Kidney (tissue), 14 donors: ENCODE data around the gene C19orf38. TPM values are rescaled to one million over a fixed set of nuclear protein-coding genes. Genes with fewer than 3 reads are reported as not detected.

Experiments used
- DNase-seq, 5 donors: peaks; one replicate each; pipeline ENCODE4 v3.0.0-alpha.2; 2013 to 2020
- FAIRE-seq: peaks from 2 replicates; lab custom pipeline; 2012; peaks lifted over from hg19 to GRCh38; lab: Jason Lieb, UNC
- H3K27ac ChIP-seq, 2 donors: one replicate each; pipeline ENCODE4 v1.7.0; 2013; ENCODE audit warnings: low read depth in 2 of 2, low read length in 2 of 2, inconsistent platforms in 1 of 2
- H3K27me3 ChIP-seq: one replicate; pipeline ENCODE4 v1.7.1; 2013; ENCODE audit warnings: low read length, inconsistent platforms; ENCODE audit not compliant: control insufficient read depth, insufficient read depth
- H3K36me3 ChIP-seq, 3 donors: one replicate each; pipeline versions ENCODE4 v1.7.0 to v1.7.1; 2013; ENCODE audit warnings: low read length in 3 of 3, control low read depth in 1 of 3, inconsistent platforms in 1 of 3; ENCODE audit not compliant: insufficient read depth in 3 of 3, control insufficient read depth in 2 of 3
- H3K4me1 ChIP-seq, 3 donors: one replicate each; pipeline versions ENCODE4 v1.7.0 to v1.7.1; 2013; ENCODE audit warnings: low read length in 3 of 3, inconsistent platforms in 1 of 3, low read depth in 1 of 3; ENCODE audit not compliant: control insufficient read depth in 2 of 3, insufficient read depth in 2 of 3
- H3K4me3 ChIP-seq, 3 donors: one replicate each; pipeline versions ENCODE4 v1.7.0 to v1.8.1; 2013; ENCODE audit warnings: low read length in 3 of 3, control low read depth in 1 of 3, inconsistent platforms in 1 of 3
- H3K9ac ChIP-seq, 3 donors: one replicate each; pipeline versions ENCODE4 v1.7.0 to v1.7.1; 2013; ENCODE audit warnings: low read length in 3 of 3, control low read depth in 1 of 3, inconsistent platforms in 1 of 3
- H3K9me3 ChIP-seq, 3 donors: one replicate each; pipeline versions ENCODE4 v1.7.0 to v1.7.1; 2013; ENCODE audit warnings: low read length in 3 of 3, control low read depth in 1 of 3, inconsistent platforms in 1 of 3; ENCODE audit not compliant: control insufficient read depth in 2 of 3, insufficient read depth in 1 of 3
- intact Hi-C: fragments of 100-400 bp; cut with DNase I; formaldehyde crosslinking; loops from one replicate; pipeline ENCODE4 v1.11.1; 2022
- polyA plus RNA-seq: library from polyadenylated mRNA; stranded (reverse); fragments of 350-450 nt; fragmentation: Illumina TruSeq; extraction: RNeasy Lipid Tissue Mini Kit (QIAGEN cat#74804); gene quantifications from one replicate; pipeline ENCODE4 v1.2.3, GENCODE V29; 2014; ENCODE audit warnings: low read depth, low replicate concordance; ENCODE audit not compliant: insufficient read depth
- total RNA-seq: library from RNA; stranded (reverse); fragmentation: NEBNext Ultra II Directional; extraction: Animal tissue kit (Norgen Biotek cat#: 25700); gene quantifications from one replicate; pipeline ENCODE4 v1.2.1, GENCODE V29; 2021
- TF ChIP-seq, protein P1 (sequence below): IDR thresholded peaks from 3 replicates; pipeline ENCODE4 v1.5.1; 2012; ENCODE audit warnings: mild to moderate bottlenecking, moderate library complexity, borderline replicate concordance; ENCODE audit not compliant: insufficient read depth; ENCODE audit errors: extremely low read depth
- donor health status: control.
- donor health status: control.
- donor health status: control.
- donor health status: control.
- donor health status: control.
- donor health status: DM: yes; HTN: yes; CAD: no.
- donor health status: Normal renal cell carcinoma (clear cell type).

Gene C19orf38
- total and polyA plus RNA-seq, 2 donors from 2014 or later, result 2.4 to 3.3 TPM

DNA sequence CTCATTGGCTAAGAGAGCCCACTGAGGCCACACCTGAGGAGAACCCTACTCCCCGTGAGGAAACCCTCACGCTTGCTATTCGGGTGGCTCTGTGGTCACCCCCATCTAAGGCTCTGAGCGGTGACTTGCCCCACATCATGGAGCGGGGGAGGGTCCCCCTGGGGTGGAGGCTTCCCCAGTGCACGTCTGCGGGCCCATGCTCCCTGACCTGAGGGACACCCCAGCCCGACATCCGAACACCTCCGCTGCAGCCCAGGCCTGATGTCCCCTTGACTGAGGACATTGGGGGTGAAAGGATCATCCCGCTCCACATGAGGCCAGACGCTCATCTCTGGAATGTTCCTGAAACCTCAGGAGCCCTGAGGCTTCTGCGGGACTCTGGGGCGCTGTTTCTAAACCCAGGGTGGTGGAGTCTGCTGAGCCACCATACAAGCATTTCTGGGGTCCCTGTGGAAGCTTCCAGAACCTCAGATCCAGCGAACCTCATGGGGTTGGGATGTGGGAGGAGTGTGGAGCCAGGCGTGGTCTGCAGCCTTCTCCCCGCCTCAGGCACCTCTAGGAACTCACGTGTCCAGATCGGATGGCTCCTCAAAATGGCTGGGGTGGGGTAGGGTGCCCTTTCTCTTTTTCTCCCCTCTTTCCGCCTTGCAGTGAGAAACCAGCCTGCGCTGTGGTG, 32.1 kb upstream of the C19orf38 start:
- no peaks in the 10 kb centered on the region for H3K27me3 ChIP-seq
- FAIRE-seq (no peak), DNase-seq (no peak)
- no peak overlapping the region for H3K9ac ChIP-seq
- no peaks in the 10 kb centered on the region for H3K9me3 ChIP-seq
- no peak overlapping the region for H3K27ac ChIP-seq
- no peaks in the 10 kb centered on the region for H3K4me1 ChIP-seq
- intact Hi-C loops, result no loop called here
- peak overlapping the region in 1 of 3 donors; percentile 25 for H3K4me3 ChIP-seq
- TF ChIP-seq, protein P1, sequence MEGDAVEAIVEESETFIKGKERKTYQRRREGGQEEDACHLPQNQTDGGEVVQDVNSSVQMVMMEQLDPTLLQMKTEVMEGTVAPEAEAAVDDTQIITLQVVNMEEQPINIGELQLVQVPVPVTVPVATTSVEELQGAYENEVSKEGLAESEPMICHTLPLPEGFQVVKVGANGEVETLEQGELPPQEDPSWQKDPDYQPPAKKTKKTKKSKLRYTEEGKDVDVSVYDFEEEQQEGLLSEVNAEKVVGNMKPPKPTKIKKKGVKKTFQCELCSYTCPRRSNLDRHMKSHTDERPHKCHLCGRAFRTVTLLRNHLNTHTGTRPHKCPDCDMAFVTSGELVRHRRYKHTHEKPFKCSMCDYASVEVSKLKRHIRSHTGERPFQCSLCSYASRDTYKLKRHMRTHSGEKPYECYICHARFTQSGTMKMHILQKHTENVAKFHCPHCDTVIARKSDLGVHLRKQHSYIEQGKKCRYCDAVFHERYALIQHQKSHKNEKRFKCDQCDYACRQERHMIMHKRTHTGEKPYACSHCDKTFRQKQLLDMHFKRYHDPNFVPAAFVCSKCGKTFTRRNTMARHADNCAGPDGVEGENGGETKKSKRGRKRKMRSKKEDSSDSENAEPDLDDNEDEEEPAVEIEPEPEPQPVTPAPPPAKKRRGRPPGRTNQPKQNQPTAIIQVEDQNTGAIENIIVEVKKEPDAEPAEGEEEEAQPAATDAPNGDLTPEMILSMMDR, result no peak
- peaks cover 2 to 49% (median 28%) of the 10 kb centered on the region in 3 donors for H3K36me3 ChIP-seq

DNA sequence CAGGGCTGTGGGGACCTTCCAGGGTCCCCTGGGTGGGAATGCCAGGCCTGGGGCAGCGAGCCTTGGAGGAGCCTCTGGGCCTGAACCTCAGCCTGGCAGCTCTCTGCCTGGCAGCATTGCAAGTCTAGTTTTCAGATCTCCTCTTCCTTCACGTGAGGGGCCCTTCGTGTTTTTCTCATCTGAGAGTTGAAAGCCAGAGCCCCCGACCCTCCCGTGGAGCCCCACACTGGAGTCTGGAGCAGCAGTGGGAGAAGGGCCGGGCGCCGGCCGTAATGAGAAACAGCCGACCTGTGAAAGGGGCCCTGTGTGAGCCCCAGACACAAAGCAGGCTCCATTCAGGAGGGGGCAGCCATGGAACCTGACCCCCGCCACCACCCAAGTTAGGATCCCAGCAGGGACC, 31.5 kb upstream of the C19orf38 start:
- FAIRE-seq (no peak), DNase-seq (no peak)
- H3K27ac ChIP-seq, result peak overlapping the region in 1 of 2 donors; percentile 77
- no peaks in the 10 kb centered on the region for H3K27me3 ChIP-seq
- H3K36me3 ChIP-seq, result peaks cover 2 to 46% (median 25%) of the 10 kb centered on the region in 3 donors
- intact Hi-C loops, result no loop called here
- TF ChIP-seq, protein P1, result no peak
- no peaks in the 10 kb centered on the region for H3K4me1 ChIP-seq
- H3K9me3 ChIP-seq, result no peaks in the 10 kb centered on the region
- no peak overlapping the region for H3K9ac ChIP-seq
- peak overlapping the region in 1 of 3 donors; percentile 25 for H3K4me3 ChIP-seq

DNA sequence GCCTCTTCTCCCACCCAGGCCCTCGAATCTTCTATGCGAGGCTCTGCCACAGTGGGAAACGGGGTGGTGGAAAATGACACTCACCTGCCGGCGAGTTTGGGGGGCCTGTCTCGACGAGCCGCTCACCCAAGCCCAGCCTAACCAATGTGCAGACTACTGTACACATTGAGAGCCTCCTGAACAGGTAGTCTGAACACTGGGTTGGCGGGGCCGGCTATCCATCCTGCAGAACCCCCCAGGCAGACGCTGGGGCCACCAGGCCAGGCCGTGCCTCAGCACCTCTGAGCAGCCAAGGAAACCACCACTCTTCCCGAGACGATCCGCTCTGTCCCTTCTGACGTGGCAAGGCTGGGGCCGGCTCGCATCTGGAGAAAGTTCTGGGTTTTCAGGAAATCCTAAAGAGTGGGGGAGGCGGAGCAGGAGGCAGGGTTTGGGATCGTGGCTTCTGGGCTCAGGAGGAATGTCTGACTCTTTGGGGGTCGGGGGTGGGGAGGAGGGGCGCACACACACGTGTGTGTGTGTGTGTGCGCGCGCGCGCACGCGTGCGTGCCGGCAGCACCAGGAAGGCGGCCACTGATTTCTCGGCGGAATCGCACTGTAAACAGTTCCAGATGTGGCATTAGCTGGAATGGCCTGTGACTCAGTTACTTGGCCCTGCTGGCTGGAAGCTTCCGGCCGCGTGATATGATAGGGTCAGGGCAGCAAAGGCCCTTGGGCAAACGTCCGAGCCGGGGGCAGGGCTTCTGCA, 30.8 kb upstream of the C19orf38 start:
- TF ChIP-seq, protein P1, result no peak
- Histone ChIP-seq H3K27me3 (no peaks in the 10 kb centered on the region), H3K36me3 (peaks cover 2 to 47% (median 26%) of the 10 kb centered on the region in 3 donors)

More for the DNA sequence above, 30.8 kb upstream of the C19orf38 start:
- H3K9ac ChIP-seq, result peak overlapping the region in 1 of 3 donors; percentile 26
- H3K9me3 ChIP-seq, result no peaks in the 10 kb centered on the region
- peak overlapping the region; percentile 63 to 77 for H3K27ac ChIP-seq
- H3K4me3 ChIP-seq, result peak overlapping the region in 1 of 3 donors; percentile 25
- intact Hi-C loops, result no loop called here
- DNase-seq (peak in 3 of 5 donors; percentile 33 to 90 (median 78)), FAIRE-seq (no peak)
- no peaks in the 10 kb centered on the region for H3K4me1 ChIP-seq
